NCI-H1694 treated with DMSO at 0.1 percent for 48 hours (cell line): Measurements from ENCODE around the gene ZNF185.

ENCODE experiments used
- DNase-seq: peaks from one replicate; lab custom pipeline; 2025; lab: John Stamatoyannopoulos, UW

ZNF185 gene

GRCh38 chrX:152897222-152898131, at the start of gene ZNF185:
Gene ZNF185, plus strand, starts transcription at chrX:152898067. Its CDS starts 16,423 bp downstream, at chrX:152914490.
- peak; percentile 6 for DNase-seq

GRCh38 chrX:152850465-152850864, 47.4 kb upstream of the ZNF185 start:
- no peak for DNase-seq

DNA sequence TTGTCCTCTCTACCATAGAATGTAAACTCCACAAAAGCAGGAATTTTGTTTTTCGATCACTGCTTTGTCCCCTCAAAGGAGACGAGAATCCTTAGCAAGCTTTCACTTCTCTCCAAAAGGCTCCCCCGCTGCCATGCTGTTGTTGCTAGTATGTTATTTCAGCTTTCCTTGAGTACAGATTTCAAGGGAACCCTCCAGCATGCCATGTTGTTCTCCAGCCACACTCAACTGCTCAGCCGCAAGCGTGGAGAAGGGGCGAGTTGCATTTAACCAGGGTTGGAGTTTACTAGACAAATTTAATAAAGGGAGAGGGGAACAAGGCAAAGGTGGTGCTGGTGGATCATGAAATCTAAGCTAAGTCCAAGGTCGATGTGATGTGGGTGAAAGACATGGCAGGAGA, 43.9 kb upstream of the ZNF185 start:
- DNase-seq = no peak

GRCh38 chrX:152861116-152861515, 36.8 kb upstream of the ZNF185 start:
- no peak for DNase-seq

- DNase-seq = no peak
Measured at GRCh38 chrX:152861826-152862225, 36.0 kb upstream of the ZNF185 start.

GRCh38 chrX:152865232-152865920, 32.5 kb upstream of the ZNF185 start:
- DNase-seq = no peak

GRCh38 chrX:152866386-152866785, 31.5 kb upstream of the ZNF185 start:
- DNase-seq = no peak

DNA sequence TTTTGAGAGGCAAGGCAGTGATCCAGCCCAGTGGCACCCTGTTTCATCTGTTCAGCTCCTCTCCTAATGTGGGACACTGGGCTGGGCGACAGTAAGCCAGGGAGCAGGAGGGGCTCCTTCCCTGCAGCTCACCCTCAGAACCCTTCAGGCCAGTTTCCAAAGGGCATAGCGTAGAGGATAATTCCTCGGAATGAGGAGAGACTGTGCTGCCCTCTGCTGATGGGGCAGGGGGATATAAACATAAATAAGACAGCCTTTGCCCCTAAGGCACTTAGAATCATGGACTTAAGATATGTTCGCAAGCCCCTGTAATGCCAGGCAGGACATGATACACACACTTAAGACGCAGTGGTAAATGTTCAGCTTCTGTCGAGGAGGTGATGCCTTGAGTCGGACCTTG, 27.9 kb upstream of the ZNF185 start:
- no peak for DNase-seq

DNA sequence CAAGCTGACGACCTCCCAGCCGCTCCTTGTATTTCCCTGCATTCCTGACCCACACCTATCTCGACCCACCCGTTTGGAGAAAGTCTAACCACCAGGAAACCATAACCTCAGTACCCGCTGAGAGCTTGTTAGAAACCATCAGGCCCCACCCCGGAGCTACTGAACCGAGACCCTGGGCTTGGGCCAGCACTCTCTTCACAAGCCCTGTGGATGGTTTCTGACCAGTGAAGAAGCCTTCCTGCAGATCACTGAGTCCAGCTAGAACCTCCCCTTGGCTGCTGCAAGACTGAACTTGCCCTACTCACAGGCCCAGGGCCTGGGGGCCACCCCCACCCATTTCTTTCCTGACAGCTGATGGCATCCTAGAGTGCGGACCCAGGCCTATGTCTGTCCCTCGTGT, 26.6 kb upstream of the ZNF185 start:
- DNase-seq = no peak

DNA sequence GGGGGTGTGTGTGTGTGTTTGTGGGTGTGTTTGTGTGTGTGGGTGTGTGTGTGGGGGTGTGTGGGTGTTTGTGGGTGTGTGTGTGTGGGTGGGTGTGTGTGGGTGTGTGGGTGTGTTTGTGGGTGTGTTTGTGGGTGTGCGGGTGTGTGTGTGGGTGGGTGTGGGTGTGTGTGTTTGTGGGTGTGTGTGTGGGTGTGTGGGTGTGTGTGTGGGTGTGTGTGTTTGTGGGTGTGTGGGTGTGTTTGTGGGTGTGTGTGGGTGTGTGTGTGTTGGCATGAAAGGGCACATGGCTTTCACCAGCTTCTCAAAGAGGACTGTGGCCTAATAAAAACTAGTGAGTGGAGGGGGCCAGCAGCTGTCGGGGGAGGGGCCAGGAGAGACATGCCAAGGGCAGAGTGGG, 25.3 kb upstream of the ZNF185 start:
- DNase-seq = no peak

- no peak for DNase-seq
Measured at GRCh38 chrX:152873361-152873760, 24.5 kb upstream of the ZNF185 start.

GRCh38 chrX:152876931-152877840, 20.7 kb upstream of the ZNF185 start:
- DNase-seq = no peak

- no peak for DNase-seq
Measured at GRCh38 chrX:152878976-152879755, 18.7 kb upstream of the ZNF185 start.

DNA sequence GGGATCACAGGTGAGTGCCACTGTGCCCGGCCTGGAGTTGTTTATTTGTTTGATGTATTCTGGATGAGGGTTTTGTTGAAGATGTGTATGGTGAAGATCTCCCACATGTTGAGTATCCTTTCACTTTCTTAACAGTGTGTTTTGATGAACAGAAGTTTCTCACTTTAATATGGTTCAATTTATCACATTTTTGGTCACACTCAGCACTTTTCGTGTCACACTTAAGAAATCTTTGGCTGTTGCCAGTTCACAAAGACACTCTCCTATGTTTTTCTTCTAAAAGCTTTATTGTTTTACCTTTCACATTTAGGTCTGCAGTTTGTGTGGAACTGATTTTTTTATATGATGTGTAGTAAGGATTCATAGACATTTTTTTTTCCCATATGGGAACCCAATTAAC, 16.6 kb upstream of the ZNF185 start:
- DNase-seq = no peak

DNA sequence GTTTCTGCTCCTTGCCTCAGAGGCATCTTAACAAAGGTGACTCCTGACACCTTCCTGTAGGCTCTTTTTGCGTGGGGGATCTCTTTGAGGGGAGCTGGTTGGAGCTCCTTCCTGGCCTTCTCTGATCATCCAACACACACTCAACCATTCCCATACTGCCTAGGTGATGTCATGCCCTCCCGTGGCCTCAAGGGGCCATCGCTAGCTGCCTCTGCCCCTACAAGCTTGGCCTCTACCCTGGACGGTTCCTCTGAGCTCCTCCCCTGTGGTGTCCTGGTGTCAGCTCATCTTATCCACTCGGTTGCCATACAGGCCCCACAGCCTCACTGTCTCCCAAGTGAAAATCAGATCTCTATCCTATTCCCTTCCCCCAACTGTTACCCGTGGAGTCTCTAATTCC, 13.7 kb upstream of the ZNF185 start:
- DNase-seq = no peak

GRCh38 chrX:152886716-152887115, 11.2 kb upstream of the ZNF185 start:
- DNase-seq = no peak

DNA sequence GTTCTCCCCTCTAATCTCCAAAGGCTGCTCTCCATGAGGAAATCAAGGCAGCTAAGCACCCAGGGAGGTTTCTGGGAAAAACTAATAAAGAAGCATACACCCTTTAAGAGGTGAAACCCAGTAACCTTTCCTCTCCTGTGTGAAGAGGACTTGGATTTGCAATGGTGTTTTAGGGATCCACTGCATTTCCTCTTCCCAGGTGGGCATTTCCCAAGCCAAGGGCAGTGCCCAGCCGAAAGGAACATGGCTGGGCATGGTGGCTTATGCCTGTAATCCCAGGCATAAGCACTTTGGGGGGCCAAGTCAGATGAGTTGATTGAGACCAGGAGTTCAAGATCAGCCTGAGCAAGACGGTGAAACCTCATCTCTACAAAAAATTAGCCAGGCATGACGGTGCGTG, 5.4 kb upstream of the ZNF185 start:
- no peak for DNase-seq

DNA sequence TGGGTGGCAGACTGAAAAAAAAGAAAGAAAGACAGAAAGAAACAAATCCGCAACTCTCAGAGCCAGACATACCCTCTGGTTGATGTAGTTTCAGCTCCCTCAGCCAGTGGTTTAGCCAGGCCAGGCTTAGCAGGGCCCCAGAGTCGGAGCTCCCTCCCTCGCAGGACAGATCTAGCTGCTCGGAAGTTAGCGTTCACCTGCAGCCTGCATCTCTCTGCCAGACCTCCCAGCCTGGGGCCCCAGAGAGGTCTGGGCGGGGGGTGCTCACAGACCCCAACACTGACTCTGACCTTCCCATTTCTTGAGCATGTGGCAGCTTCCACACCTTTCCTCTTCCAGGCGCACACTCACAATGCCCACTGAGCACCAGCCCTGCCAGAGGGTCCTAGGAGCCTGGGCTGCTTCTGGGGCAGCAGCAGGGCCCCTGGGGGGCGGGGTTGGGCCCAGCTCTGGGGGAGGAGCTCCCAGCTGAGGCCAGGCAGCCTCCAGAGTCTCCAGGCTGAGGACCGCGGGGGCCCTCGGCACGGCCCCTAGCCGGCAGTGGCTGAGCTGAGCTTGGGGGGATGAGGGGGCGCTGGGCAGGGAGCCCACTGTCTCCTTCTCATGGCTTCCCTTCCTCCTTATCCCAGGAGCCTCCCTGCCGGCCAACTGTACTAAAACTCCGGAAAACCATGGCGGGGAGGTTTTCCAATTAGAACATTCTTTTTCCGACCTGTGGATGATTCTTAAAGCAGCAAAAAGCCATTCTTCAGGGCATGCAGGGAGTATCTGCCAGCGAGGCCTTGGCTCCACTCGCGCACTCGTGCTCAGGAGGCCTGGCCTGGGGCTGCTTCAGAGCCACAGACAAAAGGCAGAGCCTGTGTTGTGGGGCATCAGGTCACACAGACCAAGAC, 4.6 kb upstream of the ZNF185 start:
- no peak for DNase-seq

DNA sequence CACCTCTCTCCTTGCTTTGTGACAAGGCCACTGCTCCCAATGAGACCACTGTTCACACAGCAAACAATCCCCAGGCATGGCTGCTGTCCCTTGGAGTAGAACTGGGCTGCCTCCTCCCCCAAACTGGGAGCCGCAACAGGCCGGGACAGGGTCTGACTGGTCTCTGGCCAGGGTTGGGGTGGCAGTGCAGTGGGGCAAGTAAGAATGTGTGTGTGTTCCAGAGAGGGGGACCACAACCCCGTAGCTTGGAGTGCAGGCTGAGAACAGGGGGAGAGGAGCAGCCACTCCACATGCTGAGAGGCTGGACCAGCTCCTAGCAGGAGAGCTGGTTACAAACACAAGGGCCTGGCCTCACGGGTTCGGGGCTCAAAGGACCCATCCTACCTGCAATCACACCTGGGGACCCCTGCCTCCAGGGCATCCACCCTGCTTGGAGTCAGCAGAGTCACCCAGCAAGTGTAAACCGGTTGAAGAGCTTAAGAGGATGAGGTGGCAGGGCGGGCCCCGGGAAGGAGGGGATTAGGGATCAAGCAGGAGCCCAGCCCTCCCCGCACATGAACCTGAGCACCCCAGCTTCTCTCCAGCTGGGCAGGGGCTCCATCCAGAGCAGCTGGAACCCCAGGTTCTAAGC, 3.8 kb upstream of the ZNF185 start:
- no peak for DNase-seq

- DNase-seq = no peak
Measured at GRCh38 chrX:152895121-152895520, 2.7 kb upstream of the ZNF185 start.
